ENCODE results near the gene PCNA. TPM values are rescaled to one million over a fixed set of nuclear protein-coding genes. Genes with fewer than 3 reads are reported as not detected.

Gene PCNA
- total and polyA plus RNA-seq, 9 of the 15 experiments (the other 6 are each of a cell fraction or from before 2014, with no cell fraction given), result 213 to 390 (median 291) TPM

DNA sequence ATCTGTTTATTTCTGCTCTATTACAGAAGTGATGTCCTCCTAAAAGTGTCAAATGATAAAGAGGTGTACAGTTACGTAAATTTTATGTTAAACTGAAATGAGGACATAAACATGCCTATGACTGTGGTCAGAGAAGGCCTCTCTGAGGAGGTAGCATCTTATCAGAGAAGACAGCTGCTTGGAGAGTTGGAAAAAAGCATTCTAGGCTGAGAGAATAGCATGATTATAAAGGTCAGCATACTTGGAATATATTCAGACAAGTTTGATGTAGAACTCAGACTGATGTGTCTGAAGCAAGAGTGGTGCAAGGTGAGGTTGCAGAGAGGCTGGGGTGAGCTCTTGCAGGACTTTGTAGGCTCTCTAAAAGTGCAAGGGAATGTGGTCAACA, 3.1 kb upstream of the PCNA start (continued):
- no peak for TF ChIP-seq RHOXF2B (CRISPR knock-in tag; conservative IDR thresholded peaks at IDR 0.05)
- no peak for TF ChIP-seq HCFC1 (IDR thresholded peaks at IDR 0.05; ENCODE audit: low read depth, low read length)
- TF ChIP-seq ZNF77 (CRISPR knock-in tag; IDR thresholded peaks at IDR 0.05), result no peak
- TF ChIP-seq, protein P1, sequence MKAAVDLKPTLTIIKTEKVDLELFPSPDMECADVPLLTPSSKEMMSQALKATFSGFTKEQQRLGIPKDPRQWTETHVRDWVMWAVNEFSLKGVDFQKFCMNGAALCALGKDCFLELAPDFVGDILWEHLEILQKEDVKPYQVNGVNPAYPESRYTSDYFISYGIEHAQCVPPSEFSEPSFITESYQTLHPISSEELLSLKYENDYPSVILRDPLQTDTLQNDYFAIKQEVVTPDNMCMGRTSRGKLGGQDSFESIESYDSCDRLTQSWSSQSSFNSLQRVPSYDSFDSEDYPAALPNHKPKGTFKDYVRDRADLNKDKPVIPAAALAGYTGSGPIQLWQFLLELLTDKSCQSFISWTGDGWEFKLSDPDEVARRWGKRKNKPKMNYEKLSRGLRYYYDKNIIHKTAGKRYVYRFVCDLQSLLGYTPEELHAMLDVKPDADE (conservative IDR thresholded peaks at IDR 0.05; ENCODE audit: control insufficient read depth, low read depth, low read length), result no peak
- TF ChIP-seq, protein P2, sequence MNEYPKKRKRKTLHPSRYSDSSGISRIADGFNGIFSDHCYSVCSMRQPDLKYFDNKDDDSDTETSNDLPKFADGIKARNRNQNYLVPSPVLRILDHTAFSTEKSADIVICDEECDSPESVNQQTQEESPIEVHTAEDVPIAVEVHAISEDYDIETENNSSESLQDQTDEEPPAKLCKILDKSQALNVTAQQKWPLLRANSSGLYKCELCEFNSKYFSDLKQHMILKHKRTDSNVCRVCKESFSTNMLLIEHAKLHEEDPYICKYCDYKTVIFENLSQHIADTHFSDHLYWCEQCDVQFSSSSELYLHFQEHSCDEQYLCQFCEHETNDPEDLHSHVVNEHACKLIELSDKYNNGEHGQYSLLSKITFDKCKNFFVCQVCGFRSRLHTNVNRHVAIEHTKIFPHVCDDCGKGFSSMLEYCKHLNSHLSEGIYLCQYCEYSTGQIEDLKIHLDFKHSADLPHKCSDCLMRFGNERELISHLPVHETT (CRISPR knock-in tag; conservative IDR thresholded peaks at IDR 0.05 in 1 of 2, IDR thresholded peaks at IDR 0.05 in 1 of 2), result no peak
- TF ChIP-seq, protein P3, sequence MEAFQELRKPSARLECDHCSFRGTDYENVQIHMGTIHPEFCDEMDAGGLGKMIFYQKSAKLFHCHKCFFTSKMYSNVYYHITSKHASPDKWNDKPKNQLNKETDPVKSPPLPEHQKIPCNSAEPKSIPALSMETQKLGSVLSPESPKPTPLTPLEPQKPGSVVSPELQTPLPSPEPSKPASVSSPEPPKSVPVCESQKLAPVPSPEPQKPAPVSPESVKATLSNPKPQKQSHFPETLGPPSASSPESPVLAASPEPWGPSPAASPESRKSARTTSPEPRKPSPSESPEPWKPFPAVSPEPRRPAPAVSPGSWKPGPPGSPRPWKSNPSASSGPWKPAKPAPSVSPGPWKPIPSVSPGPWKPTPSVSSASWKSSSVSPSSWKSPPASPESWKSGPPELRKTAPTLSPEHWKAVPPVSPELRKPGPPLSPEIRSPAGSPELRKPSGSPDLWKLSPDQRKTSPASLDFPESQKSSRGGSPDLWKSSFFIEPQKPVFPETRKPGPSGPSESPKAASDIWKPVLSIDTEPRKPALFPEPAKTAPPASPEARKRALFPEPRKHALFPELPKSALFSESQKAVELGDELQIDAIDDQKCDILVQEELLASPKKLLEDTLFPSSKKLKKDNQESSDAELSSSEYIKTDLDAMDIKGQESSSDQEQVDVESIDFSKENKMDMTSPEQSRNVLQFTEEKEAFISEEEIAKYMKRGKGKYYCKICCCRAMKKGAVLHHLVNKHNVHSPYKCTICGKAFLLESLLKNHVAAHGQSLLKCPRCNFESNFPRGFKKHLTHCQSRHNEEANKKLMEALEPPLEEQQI (IDR thresholded peaks at IDR 0.05), result no peak
- no peak for TF ChIP-seq PPARD (CRISPR knock-in tag; IDR thresholded peaks at IDR 0.05)
- TF ChIP-seq, protein P4, sequence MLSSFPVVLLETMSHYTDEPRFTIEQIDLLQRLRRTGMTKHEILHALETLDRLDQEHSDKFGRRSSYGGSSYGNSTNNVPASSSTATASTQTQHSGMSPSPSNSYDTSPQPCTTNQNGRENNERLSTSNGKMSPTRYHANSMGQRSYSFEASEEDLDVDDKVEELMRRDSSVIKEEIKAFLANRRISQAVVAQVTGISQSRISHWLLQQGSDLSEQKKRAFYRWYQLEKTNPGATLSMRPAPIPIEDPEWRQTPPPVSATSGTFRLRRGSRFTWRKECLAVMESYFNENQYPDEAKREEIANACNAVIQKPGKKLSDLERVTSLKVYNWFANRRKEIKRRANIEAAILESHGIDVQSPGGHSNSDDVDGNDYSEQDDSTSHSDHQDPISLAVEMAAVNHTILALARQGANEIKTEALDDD (IDR thresholded peaks at IDR 0.05), result no peak
- TF ChIP-seq ZNF124 (CRISPR knock-in tag; IDR thresholded peaks at IDR 0.05), result no peak
- peak in 1 of 2 experiments; percentile 61; a peak in 1 of 4 replicates for TF ChIP-seq RCOR1 (IDR thresholded peaks at IDR 0.05; ENCODE audit: borderline replicate concordance in 1 of 2, low read depth in 2 of 2, low read length in 2 of 2)
- TF ChIP-seq, protein P5, sequence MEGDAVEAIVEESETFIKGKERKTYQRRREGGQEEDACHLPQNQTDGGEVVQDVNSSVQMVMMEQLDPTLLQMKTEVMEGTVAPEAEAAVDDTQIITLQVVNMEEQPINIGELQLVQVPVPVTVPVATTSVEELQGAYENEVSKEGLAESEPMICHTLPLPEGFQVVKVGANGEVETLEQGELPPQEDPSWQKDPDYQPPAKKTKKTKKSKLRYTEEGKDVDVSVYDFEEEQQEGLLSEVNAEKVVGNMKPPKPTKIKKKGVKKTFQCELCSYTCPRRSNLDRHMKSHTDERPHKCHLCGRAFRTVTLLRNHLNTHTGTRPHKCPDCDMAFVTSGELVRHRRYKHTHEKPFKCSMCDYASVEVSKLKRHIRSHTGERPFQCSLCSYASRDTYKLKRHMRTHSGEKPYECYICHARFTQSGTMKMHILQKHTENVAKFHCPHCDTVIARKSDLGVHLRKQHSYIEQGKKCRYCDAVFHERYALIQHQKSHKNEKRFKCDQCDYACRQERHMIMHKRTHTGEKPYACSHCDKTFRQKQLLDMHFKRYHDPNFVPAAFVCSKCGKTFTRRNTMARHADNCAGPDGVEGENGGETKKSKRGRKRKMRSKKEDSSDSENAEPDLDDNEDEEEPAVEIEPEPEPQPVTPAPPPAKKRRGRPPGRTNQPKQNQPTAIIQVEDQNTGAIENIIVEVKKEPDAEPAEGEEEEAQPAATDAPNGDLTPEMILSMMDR (IDR thresholded peaks at IDR 0.05 in 2 of 3, conservative IDR thresholded peaks at IDR 0.05 in 1 of 3; ENCODE audit: insufficient read depth in 2 of 3, low read depth in 1 of 3, low read length in 3 of 3), result no peak
- no peak for TF ChIP-seq TCF7 (IDR thresholded peaks at IDR 0.05; ENCODE audit: borderline replicate concordance)
- TF ChIP-seq NCOA2 (IDR thresholded peaks at IDR 0.05; ENCODE audit: partially characterized antibody in 2 of 2), result no peak
- no peak for TF ChIP-seq POLR2A (conservative IDR thresholded peaks at IDR 0.05)
- no peak for TF ChIP-seq HEY1 (CRISPR knock-in tag; IDR thresholded peaks at IDR 0.05; ENCODE audit: borderline replicate concordance)
- TF ChIP-seq SRSF7 (optimal IDR thresholded peaks at IDR 0.05; ENCODE audit: low read depth, low read length), result no peak
- TF ChIP-seq RBM25 (IDR thresholded peaks at IDR 0.05; ENCODE audit: low read depth, low read length, severe bottlenecking), result no peak
- TF ChIP-seq HDAC3 (IDR thresholded peaks at IDR 0.05; ENCODE audit: borderline replicate concordance, partially characterized antibody), result peak; percentile 34
- TF ChIP-seq, protein P6, sequence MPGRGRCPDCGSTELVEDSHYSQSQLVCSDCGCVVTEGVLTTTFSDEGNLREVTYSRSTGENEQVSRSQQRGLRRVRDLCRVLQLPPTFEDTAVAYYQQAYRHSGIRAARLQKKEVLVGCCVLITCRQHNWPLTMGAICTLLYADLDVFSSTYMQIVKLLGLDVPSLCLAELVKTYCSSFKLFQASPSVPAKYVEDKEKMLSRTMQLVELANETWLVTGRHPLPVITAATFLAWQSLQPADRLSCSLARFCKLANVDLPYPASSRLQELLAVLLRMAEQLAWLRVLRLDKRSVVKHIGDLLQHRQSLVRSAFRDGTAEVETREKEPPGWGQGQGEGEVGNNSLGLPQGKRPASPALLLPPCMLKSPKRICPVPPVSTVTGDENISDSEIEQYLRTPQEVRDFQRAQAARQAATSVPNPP (IDR thresholded peaks at IDR 0.05; ENCODE audit: borderline replicate concordance, insufficient read depth, insufficient read length), result no peak
- no peak for TF ChIP-seq GABPA (tag; conservative IDR thresholded peaks at IDR 0.05; ENCODE audit: low read depth)

All from K562 (cell line).